GM06990 (cell line): ENCODE data around the gene RAB3B.
A peak's percentile ranks its signal among the peaks of the same experiment; 100 is the strongest.

Experiments
- DNase-seq: peaks from one replicate; pipeline ENCODE4 v3.0.0-alpha.2; 2011; ENCODE audit not compliant: insufficient read length; ENCODE audit errors: extremely low read depth
- H3K27me3 ChIP-seq: replicated peaks from 2 replicates; pipeline ENCODE4 v1.6.0; 2011; ENCODE audit warnings: low read length; ENCODE audit not compliant: control insufficient read depth, insufficient read depth
- H3K36me3 ChIP-seq: 2 replicates; pipeline ENCODE4 v1.5.1; 2011; ENCODE audit warnings: low read length; ENCODE audit not compliant: control insufficient read depth, insufficient read depth
- H3K4me3 ChIP-seq: replicated peaks from 2 replicates; pipeline ENCODE4 v1.5.1; 2011; ENCODE audit warnings: low read depth, mild to moderate bottlenecking, control low read depth, low read length
- TF ChIP-seq, protein P1 (sequence below): IDR thresholded peaks from 2 replicates; pipeline ENCODE4 v1.5.1; 2011; ENCODE audit warnings: low read length, control low read depth, mild to moderate bottlenecking, inconsistent platforms; ENCODE audit not compliant: insufficient read depth, poor library complexity, severe bottlenecking

Gene RAB3B

DNA sequence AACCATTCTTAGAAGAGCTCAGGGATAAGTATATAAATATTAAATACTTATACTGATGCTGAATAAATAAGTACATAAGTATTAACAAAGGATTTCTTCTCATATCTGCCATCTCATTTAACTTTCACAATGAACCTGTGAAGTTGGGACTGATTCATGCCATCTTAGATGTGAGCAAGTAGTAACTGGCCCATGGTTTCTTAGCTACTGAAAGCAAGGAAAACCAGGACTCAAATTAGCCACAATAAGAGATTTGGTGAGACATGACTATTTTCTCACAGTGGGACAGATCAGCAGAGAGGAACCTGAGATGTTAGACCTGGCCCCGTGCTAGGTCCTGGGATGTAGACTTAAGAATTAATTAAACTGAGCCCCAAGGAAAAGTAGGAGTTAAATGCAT, 8.2 kb upstream of the RAB3B start:
- no peak for DNase-seq
- H3K4me3 ChIP-seq, result no peak overlapping the region
- H3K36me3 ChIP-seq, result no peaks in the 10 kb centered on the region
- no peaks in the 10 kb centered on the region for H3K27me3 ChIP-seq
- TF ChIP-seq, protein P1, sequence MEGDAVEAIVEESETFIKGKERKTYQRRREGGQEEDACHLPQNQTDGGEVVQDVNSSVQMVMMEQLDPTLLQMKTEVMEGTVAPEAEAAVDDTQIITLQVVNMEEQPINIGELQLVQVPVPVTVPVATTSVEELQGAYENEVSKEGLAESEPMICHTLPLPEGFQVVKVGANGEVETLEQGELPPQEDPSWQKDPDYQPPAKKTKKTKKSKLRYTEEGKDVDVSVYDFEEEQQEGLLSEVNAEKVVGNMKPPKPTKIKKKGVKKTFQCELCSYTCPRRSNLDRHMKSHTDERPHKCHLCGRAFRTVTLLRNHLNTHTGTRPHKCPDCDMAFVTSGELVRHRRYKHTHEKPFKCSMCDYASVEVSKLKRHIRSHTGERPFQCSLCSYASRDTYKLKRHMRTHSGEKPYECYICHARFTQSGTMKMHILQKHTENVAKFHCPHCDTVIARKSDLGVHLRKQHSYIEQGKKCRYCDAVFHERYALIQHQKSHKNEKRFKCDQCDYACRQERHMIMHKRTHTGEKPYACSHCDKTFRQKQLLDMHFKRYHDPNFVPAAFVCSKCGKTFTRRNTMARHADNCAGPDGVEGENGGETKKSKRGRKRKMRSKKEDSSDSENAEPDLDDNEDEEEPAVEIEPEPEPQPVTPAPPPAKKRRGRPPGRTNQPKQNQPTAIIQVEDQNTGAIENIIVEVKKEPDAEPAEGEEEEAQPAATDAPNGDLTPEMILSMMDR, result no peak

DNA sequence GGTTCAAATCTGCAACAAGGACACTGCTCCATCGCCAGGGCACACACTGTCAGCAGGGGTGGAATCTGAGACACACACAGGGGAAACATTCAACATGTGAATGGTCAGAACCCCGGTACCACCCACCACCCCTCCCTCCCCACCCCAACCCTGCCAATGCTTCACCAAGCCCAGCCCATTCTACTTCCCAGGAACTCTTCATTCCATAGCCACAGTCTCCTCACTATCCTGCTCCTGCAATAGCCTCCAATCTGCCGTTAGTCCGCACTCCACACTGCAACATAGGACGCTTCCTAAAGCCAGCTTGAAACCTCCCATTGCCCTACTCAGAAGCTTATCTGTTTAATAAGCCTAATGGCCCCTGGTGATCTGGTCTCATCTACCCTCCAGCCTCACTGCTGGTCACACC, 7.5 kb upstream of the RAB3B start:
- TF ChIP-seq, protein P1, result no peak
- no peaks in the 10 kb centered on the region for H3K36me3 ChIP-seq
- H3K4me3 ChIP-seq, result no peak overlapping the region
- H3K27me3 ChIP-seq, result no peaks in the 10 kb centered on the region
- DNase-seq, result no peak

DNA sequence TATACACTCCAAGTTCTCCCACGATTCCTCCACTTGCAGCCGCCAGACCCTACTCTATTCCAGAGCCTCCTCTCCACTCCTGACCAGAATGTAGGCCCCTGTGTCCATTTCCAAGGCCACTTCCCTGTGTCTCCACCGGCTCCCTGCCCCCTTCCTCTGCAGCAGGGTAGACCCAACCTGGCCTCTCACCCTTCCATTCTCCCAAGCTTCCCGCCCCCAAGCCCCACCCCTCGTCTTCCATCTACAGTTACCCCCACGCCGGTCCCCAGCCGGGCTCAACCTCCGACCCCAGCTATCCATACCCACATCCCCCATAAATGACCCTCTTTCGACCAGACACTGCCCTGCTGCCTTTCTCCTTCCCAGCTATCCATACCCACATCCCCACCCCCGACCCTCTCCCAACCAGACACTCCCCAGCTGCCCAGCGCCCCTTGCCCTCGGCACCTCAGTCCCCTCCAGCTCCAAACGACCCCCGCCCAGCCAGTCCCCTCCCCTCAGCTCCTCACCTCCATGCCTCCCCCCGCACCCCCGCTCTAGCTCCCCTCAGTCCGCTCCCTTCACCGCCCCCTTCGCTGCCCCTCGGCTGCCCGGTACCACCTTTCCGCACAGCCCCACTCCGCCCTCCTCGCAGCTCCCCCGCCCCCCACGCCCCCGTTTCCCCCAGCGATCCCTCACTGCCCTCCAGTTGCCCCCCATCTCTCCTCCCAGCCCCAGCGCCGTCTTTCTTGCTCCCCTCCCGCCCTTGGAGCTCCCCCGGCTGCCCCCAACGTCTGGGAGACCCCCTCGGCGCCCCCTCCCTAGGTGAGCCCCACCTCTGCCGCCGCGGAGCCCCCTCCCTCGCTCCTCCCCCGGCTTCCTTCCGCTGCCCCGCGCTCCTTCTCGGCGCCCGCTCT, 670 bp downstream of the RAB3B start:
- Histone ChIP-seq H3K36me3 (no peaks in the 10 kb centered on the region), H3K27me3 (no peaks in the 10 kb centered on the region), H3K4me3 (peak overlapping the region; percentile 55)
- TF ChIP-seq, protein P1, result no peak
- no peak for DNase-seq

DNA sequence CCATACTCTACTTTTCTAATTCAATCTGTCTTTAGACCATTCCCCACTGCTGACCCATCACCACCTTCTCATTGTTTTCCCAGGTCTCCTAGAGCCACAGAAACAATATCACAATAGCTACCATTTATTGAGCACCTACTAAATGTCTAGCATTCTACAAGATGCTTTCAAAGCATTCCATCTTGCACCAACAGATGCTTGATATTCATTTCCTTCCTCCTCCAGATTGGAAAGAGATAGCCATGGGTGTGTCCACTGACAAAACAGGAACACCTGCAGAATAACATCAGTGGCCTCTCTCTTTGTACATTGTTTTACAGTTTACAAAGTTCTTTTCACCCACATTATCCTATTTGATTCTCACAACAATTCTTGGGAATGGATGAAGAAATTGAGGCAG, 2.2 kb downstream of the RAB3B start:
- TF ChIP-seq, protein P1, result no peak
- no peak for DNase-seq
- H3K4me3 ChIP-seq, result no peak overlapping the region
- no peaks in the 10 kb centered on the region for H3K36me3 ChIP-seq
- no peaks in the 10 kb centered on the region for H3K27me3 ChIP-seq

DNA sequence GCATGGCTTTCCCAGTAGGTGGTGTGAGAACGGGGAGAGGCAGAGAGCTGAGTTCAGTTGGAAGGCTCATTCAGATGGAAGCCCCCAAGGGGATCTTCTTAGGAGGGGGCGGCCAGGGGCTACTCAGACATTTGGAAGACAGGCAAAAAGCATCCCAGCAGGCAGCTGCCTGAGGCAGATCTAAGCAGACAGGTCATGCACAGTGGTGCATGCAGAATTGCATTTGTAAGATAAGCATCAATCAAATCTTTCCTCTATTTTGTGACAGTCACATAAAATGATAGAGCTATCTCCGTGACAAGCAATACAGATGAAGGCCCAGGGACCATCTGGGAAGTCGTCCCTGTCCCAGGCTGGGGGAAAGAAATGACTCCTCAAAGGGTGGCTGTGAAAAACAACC, 3.8 kb downstream of the RAB3B start:
- DNase-seq, result no peak
- TF ChIP-seq, protein P1, result no peak
- H3K36me3 ChIP-seq, result no peaks in the 10 kb centered on the region
- no peaks in the 10 kb centered on the region for H3K27me3 ChIP-seq
- no peak overlapping the region for H3K4me3 ChIP-seq

DNA sequence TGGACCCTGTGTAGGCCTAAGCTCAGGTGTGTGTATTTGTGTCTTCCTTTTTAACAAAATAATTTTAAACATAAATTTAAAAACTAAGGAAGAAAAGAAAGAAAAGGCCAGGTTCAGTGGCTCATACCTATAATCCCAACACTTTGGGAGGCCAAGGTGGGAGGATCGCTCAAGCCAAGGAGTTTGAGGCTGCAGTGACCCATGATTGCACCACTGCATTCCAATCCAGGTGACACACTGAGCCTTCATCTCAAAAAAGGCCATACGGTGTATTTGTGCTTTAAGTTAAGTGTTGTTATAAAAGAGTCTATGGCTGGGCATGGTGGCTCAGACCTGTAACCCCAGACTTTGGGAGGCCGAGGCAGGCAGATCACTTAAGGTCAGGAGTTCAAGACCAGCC, 8.3 kb downstream of the RAB3B start:
- H3K4me3 ChIP-seq, result no peak overlapping the region
- DNase-seq, result no peak
- TF ChIP-seq, protein P1, result no peak
- H3K36me3 ChIP-seq, result no peaks in the 10 kb centered on the region
- no peaks in the 10 kb centered on the region for H3K27me3 ChIP-seq
